ENCODE data around the gene AHNAK. TPM values are rescaled to one million over a fixed set of nuclear protein-coding genes. Genes with fewer than 3 reads are reported as not detected.
"Not testable (repeated sequence)": the region's sequence is repeated elsewhere in the genome, so short reads cannot be mapped to it uniquely, and the experiment has no call there.

Gene AHNAK
- polyA plus RNA-seq, 1 donor, result 240 TPM

GRCh38 chr11:62572431-62572830 lies 25.8 kb upstream of the AHNAK start:
- no peak for DNase-seq (ENCODE audit: low read depth)

DNA sequence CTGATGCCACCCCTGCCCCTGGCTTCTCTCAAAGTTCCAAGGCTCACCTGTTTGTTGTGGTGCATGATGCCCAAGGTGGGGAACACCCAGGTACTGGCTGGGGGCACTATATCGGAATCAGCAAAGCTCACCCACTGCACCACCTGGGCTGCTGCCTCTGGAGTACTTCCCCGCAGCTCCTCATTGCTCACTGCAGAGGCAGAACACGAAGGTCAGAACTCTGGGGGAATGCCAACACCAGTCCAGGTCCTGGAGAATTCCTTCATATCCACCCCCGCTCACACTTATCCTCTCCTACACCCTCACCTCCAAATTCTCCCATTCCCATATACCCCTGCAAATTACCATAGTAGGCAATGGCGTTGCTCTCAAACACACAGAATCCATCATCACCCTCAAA lies 24.9 kb upstream of the AHNAK start:
- not testable (repeated sequence) for DNase-seq (ENCODE audit: low read depth)

DNA sequence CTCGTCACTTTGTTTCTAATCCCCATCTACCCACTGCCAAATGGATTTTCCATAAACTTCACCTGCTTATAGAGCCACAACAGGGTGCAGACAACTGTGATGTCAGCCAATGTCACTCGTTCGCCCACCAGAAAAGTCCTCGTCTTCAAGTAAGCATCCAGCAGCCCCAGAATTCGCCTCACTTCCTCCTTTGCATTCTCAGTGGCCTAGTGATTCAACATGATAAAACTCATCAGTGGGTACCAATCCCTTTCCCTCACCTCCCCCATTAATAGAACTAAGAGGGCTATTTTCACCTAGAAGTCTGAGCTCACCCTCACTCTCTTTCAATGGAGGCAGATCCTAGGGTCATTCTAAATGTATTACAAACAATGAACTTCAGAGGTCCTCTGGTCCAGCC lies 24.3 kb upstream of the AHNAK start:
- not testable (repeated sequence) for DNase-seq (ENCODE audit: low read depth)

GRCh38 chr11:62569611-62570010 lies 23.0 kb upstream of the AHNAK start:
- no peak for DNase-seq (ENCODE audit: low read depth)

DNA sequence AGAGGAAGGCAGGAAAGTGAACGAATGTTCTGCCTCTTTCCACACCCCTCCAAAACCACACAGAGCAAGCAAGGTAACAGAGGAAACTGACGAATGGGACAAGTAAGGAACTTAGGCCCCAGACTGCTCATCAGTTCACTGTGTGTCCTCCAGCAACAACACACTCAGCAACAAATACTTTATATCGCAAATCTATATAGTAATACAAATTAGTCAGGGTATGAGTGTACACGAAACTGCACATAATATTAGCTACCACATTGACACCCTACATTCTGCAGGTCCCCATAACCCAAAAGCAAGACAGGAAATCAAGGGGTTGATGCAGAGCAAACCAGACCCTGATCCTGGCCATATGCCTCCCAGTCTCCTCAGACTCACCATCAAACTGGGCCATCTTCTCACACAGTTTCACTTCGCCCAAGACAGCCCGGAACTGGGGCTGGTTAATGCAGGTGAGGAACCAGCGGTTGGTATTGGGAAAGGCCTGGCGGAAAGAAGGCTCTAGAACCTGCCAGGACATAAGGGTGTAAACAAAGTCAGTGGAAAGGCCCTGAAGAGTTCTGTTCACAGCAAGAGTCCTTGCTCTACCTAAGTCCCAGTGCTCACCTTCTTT lies 20.5 kb upstream of the AHNAK start:
- DNase-seq (ENCODE audit: low read depth), result no peak

GRCh38 chr11:62566247-62566646 lies 19.6 kb upstream of the AHNAK start:
- DNase-seq (ENCODE audit: low read depth), result no peak

GRCh38 chr11:62565100-62565802 lies 18.6 kb upstream of the AHNAK start:
- no peak for DNase-seq (ENCODE audit: low read depth)

DNA sequence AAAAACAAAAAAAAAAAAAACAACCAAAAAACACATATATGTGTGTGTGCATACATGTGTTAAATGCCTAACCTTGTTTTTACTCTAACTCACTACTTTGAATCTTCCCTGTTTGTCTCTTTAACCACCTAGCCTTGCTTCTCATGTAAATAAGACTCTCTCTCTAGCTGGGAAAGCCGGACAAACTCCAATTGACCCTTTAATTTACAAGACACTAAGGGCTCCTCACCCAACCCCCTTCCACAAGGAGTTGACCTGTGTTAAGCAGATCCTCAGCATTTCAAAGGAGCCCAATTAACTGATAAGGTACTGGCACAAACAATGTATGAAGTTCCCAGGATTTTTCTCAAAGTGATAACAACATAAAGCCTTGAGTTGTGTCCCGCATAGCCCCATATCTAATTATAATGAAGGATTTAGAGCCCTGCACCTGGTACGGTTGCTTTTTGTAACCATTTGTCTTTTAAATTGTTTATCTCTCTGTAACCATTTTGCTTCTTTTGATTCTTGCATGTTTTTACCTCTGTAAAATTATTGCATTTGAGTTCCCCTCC lies 15.1 kb upstream of the AHNAK start:
- not testable (repeated sequence) for DNase-seq (ENCODE audit: low read depth)

DNA sequence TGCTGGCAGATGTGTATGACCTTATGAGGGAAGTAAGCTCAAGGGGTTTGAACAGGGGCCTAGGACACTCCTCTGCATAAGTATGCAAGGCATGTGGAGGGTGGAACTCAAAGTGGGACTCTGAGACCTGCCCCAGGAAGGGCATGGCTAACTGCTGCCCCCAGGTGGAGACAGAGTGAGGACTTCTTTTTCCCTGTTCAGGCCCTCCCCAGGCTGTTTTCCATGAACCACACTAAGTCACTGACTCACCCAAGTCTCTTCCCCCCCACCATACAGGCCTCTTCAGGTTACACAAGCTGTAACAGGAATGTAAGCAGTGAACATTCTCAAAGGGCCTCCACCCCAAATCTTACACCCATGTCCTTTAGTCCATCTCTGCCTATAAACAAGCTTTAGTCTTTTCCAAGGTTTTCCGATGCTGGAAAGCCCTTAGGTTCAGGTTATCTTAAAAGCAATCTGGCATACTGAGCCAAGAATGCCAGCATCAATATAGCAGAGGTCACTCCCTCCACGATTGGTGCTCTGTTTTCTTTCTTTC lies 14.0 kb upstream of the AHNAK start:
- no peak for DNase-seq (ENCODE audit: low read depth)

- DNase-seq (ENCODE audit: low read depth), result not testable (repeated sequence)
Measured at GRCh38 chr11:62559626-62560025, 13.0 kb upstream of the AHNAK start.

DNA sequence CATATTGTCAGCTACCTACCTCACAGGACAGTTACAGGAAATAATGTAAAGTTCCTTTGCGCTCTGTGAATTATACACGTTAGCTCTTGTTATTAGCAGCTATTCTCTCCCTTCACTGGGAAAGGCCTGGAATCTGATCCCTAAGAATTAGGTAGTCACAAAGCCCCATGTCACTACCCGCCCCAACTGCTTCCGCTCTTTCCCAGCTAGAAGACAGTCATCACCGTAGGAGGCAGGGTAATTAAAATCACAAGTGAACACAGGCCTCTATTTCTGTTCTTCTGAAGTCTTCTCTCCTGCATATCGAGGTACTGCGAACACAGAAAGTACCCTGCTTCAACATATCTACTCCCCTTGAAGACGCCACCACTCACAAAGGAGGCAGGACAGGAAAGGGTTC lies 12.6 kb upstream of the AHNAK start:
- DNase-seq (ENCODE audit: low read depth), result no peak

- no peak for DNase-seq (ENCODE audit: low read depth)
Measured at GRCh38 chr11:62558669-62559068, 12.1 kb upstream of the AHNAK start.

GRCh38 chr11:62556875-62557631 lies 10.4 kb upstream of the AHNAK start:
- no peak for DNase-seq (ENCODE audit: low read depth)

DNA sequence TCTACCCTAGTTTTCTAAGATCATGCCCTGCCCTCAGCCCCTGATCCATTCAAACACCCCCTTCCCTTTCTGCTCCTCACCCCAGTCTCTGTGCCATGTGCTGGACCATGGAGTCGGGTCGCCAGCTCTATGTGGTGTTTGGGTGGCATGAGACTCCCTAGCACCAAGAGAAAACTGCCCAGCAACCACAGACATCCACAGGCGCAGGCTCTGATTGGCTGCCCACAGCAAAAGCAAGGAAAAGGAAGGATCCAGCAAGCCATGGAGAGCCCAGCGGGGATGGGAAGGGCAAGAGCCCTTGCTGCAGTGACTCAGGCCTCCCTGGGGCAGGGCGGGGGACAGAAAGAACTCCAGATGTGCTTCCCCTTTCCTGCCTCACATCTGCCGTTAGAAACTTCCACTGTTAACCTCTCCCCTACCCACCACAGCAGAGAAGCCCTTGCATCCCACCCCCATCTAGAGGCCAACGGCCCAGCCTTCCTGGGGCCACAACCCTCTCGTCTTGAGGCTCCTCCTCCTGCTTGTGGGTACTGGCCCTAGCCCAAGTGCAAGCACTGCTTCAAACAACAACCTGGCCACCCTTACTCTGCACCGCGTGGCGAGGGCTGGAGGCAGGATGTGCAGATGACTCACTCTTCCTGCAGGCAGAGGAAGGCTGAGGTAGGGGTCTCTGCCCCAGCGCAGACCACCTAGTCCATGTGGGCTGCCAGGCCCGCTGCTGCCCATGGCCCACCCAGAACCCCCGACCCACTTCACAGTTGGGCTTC lies 9.7 kb upstream of the AHNAK start:
- DNase-seq (ENCODE audit: low read depth), result no peak

DNA sequence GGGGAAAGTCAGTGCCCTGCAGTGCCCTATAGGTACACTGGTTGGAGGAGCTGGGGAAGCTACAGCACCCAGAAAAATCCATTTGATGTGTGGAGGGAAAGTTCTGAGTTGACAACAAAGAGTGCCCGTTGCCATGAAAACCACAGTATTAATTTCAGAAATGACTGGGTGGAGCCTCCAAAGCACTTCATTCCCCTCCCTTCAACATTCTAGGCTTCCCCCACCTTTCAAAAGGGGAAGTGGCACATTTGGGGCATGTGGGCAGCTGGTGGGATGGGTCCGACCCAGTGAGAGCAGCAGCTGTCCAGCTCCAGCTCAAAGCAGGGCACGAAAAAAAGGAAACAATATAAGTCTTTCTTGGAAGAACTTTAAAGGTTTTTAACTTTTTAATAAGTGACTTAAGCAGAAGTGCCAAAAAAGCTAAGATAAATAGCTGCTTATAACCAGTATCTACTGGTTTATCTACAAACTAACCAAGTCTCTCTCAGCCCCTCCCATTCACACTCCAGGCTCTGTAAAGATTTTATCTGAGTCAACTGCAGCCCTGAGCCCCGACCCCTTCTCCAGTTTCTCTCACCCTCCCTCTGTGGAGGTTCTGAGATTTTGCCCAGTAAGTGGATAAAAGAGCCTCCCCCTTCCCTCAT lies 9.0 kb upstream of the AHNAK start:
- DNase-seq (ENCODE audit: low read depth), result no peak

- DNase-seq (ENCODE audit: low read depth), result no peak
Measured at GRCh38 chr11:62554387-62555167, 8.0 kb upstream of the AHNAK start.

DNA sequence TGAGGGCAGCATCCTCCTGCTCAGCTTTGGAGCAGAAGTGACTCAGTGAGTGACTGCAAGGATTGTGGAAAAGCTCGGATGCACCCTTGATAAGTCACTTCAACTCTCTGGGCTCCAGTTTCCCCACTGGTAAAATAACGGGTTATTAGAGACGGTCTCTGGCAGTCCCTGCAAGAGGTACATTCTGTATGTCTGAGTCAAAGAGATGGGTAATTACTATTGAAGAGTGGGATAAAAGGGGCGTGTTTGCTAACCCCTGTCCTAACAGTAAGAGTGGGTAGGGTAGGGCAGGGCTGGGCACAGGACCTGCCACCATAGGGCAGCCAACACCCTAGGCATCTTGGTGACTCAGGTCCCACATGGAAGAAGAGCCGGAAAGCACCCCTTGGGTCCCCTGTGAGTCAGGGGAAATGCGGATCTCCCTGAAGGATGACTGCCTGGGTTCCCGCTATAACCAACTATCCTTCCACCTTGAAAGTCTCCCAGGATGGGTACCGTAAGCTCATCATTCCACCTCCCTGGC lies 7.3 kb upstream of the AHNAK start:
- DNase-seq (ENCODE audit: low read depth), result no peak

- DNase-seq (ENCODE audit: low read depth), result no peak
Measured at GRCh38 chr11:62553080-62553838, 6.7 kb upstream of the AHNAK start.

GRCh38 chr11:62552485-62553079 lies 6.0 kb upstream of the AHNAK start:
- no peak for DNase-seq (ENCODE audit: low read depth)
